Measurements from ENCODE around the gene PRRT4. TPM values are rescaled to one million over a fixed set of nuclear protein-coding genes. Genes with fewer than 3 reads are reported as not detected.
A peak's percentile ranks its signal among the peaks of the same experiment; 100 is the strongest.

PRRT4 gene
- total and polyA plus RNA-seq, 4 donors = 0.23 to 5.8 (median 0.28) TPM; not detected in 1

DNA sequence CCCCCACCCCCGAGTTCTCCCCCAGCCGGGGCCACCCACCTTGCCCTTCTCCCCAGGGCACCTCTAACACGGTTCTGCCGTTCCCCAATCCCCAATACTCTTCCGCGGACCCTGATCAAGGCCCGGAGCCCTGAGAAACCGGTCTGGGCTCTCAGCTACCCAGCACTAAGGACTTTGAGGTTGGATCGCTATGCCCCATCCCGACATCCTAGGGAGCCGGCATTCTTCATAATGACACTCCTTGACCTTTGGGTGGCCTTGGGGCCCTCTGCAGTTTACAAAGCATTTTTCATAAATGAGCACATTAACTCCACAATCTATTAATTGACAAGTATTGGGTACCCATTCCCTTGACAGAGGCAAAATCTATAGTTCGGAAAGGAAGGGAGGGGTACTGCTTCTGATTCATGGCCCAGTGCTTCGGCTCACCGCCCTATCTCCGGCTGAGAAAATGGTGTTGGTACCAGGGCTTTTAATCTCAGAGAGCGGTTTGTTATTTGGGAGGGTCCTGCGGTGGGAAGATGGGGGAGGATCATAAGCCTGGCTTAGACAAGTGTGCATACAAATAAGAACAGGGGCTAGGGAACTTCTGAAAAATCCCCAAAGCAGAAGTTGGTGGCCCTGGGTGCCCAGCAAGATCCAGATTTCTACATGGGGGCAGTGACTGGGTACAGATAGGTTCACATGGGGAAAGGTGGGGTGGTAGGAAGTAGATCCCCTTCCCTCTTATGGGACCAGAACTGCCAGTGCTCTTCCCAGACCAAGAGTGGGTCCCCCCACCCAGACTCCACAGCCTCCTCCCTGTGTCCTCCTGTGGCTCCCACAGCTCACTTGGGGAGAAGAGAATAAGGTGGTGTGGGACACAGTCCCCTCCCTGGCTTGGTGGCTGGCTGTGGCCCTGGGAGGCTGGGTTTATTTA is 45.1 kb upstream of the PRRT4 start:
- Histone ChIP-seq H3K4me3 (ENCODE audit: low read length in 2 of 2) (peak overlapping the region in 1 of 2 donors; percentile 31), H3K27me3 (ENCODE audit: control insufficient read depth in 1 of 2, insufficient read depth in 2 of 2, low read length in 1 of 2) (no peaks in the 10 kb centered on the region), H3K36me3 (ENCODE audit: control insufficient read depth in 1 of 2, insufficient read depth in 2 of 2, low read length in 1 of 2) (no peaks in the 10 kb centered on the region), H3K9me3 (ENCODE audit: control insufficient read depth, low read length) (no peaks in the 10 kb centered on the region), H3K4me1 (ENCODE audit: control insufficient read depth in 1 of 2, insufficient read depth in 2 of 2, low read length in 2 of 2) (no peaks in the 10 kb centered on the region), H3K27ac (ENCODE audit: low read depth in 1 of 2, low read length in 2 of 2) (no peak overlapping the region)
- intact Hi-C loops (cut with DNase I) = no loop called here
- 53 to 67% methylated on average over 15 to 17 of the region's 17 CpGs for WGBS, 2 donors
- DNase-seq (peak in 1 of 2 donors; percentile 40), ATAC-seq (ENCODE audit: low FRiP score) (no peak)

DNA sequence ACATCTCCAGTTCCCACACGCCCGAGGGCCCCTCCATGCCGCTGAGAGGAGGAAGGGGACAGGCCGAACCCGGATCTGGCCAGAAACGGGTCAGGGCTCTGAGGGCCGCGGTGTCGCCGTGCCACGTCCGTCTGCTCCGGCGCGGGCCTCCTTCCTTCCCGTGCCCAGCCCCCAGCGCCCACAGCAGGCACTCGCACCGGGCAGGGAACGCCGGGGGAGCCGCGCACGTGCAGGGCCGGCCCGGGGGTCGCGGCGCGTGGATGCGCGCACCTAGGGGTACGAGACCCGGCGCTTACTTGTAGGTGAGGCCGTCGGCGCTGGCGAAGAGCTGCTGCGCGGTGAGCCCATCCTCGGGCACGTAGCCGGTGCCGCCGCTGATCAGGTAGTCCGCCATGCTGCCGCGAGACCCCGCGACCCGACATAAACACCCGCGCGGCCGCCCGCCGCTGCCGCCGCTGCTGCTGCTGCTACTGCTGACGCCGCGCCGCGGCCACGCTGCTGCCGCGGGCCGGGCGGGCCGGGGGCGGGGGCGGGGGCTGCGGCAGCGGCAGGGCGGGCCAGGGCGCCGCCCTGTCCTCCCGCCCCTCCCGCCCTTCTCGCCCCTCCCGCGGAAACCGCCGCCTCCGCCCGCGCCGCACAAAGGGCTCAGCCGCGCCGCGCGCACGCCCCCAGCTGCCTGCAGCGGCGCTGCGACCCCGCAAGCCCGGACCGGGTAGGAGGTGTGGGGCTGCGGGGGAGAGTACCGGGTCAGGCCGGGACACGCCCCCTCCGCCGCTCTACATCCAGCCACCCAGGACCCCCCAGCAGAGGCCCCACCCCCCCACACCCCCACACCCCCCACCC is 44.2 kb upstream of the PRRT4 start:
- no peak overlapping the region for H3K27ac ChIP-seq (ENCODE audit: low read depth in 1 of 2, low read length in 2 of 2)
- H3K9me3 ChIP-seq (ENCODE audit: control insufficient read depth, low read length) = no peaks in the 10 kb centered on the region
- intact Hi-C loops (cut with DNase I) = no loop called here
- DNase-seq (peak; percentile 62 to 87), ATAC-seq (ENCODE audit: low FRiP score) (no peak)
- H3K27me3 ChIP-seq (ENCODE audit: control insufficient read depth in 1 of 2, insufficient read depth in 2 of 2, low read length in 1 of 2) = no peaks in the 10 kb centered on the region
- no peaks in the 10 kb centered on the region for H3K4me1 ChIP-seq (ENCODE audit: control insufficient read depth in 1 of 2, insufficient read depth in 2 of 2, low read length in 2 of 2)
- 0 to 1% methylated on average over 70 to 107 of the region's 107 CpGs for WGBS, 2 donors
- peak overlapping the region; percentile 7 to 31 for H3K4me3 ChIP-seq (ENCODE audit: low read length in 2 of 2)
- H3K36me3 ChIP-seq (ENCODE audit: control insufficient read depth in 1 of 2, insufficient read depth in 2 of 2, low read length in 1 of 2) = peaks cover 0 to 1% of the 10 kb centered on the region in 2 donors

DNA sequence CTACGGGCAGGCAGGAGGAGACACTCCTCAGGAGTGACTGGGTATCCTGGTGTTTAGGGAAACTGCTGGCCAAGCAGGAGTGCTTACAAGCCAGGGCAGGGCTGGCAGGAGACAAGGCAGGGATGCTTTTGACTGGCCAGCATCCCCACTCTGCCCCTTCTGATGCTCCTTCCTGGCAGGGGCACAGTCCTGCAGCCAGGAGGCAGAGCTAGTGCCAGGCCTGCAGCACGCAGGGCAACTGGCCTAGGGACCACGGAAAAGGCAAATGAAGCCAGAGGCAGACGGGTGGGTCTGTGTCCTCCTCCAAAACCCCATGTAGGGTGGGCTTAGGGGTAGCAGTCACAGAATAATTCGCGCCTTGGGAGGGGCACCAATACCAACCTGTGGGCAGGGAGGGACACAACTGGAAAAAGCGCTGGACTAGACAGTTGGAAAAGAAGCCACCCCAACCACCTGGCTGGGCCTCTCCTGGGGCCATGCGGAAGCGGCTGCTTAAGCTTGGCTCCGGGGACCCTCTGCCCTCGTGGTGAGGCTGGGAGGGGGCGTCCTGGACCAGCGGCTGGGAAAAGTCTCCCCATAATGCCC is 43.5 kb upstream of the PRRT4 start:
- Histone ChIP-seq H3K27me3 (ENCODE audit: control insufficient read depth in 1 of 2, insufficient read depth in 2 of 2, low read length in 1 of 2) (no peaks in the 10 kb centered on the region), H3K9me3 (ENCODE audit: control insufficient read depth, low read length) (no peaks in the 10 kb centered on the region), H3K27ac (ENCODE audit: low read depth in 1 of 2, low read length in 2 of 2) (no peak overlapping the region), H3K4me1 (ENCODE audit: control insufficient read depth in 1 of 2, insufficient read depth in 2 of 2, low read length in 2 of 2) (no peaks in the 10 kb centered on the region), H3K36me3 (ENCODE audit: control insufficient read depth in 1 of 2, insufficient read depth in 2 of 2, low read length in 1 of 2) (peaks cover 0 to 1% of the 10 kb centered on the region in 2 donors), H3K4me3 (ENCODE audit: low read length in 2 of 2) (peak overlapping the region; percentile 7 to 31)
- intact Hi-C loops (cut with DNase I) = no loop called here
- 32 to 33% methylated on average over 13 of the region's 13 CpGs for WGBS, 2 donors
- peak; percentile 28 to 43 for DNase-seq
- no peak for ATAC-seq (ENCODE audit: low FRiP score)

DNA sequence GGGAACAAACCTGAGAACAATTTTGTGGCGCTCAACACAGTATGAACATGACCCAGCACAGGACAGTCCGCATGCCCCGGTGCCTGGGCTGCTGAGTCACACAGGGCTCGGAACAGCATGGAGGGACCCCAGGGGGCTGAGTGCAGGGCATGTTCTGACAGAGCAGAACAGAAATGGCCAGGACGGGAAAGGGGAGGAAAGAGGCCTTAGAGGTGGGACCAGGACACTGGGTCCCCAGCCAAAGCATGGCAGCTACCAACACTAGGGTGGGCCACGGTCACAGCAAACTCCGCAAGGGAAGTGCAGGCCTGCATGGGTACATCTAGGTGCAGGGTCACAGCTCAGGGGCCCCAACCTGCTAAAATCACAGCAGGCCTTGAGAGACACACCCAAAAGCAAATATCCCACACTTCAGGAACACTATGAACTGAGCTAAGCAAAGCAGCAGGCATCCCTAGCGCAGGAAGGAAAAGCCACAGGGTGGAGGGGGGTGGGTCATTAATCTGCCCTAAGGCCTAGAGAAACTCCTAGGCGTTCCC is 42.7 kb upstream of the PRRT4 start:
- H3K27me3 ChIP-seq (ENCODE audit: control insufficient read depth in 1 of 2, insufficient read depth in 2 of 2, low read length in 1 of 2) = no peaks in the 10 kb centered on the region
- no peak overlapping the region for H3K4me3 ChIP-seq (ENCODE audit: low read length in 2 of 2)
- DNase-seq (peak in 1 of 2 donors; percentile 32), ATAC-seq (ENCODE audit: low FRiP score) (no peak)
- WGBS, 2 donors = 90 to 94% methylated on average over 9 of the region's 9 CpGs
- H3K9me3 ChIP-seq (ENCODE audit: control insufficient read depth, low read length) = no peaks in the 10 kb centered on the region
- H3K27ac ChIP-seq (ENCODE audit: low read depth in 1 of 2, low read length in 2 of 2) = no peak overlapping the region
- H3K36me3 ChIP-seq (ENCODE audit: control insufficient read depth in 1 of 2, insufficient read depth in 2 of 2, low read length in 1 of 2) = peaks cover 0 to 1% of the 10 kb centered on the region in 2 donors
- no peaks in the 10 kb centered on the region for H3K4me1 ChIP-seq (ENCODE audit: control insufficient read depth in 1 of 2, insufficient read depth in 2 of 2, low read length in 2 of 2)
- intact Hi-C loops (cut with DNase I) = no loop called here

DNA sequence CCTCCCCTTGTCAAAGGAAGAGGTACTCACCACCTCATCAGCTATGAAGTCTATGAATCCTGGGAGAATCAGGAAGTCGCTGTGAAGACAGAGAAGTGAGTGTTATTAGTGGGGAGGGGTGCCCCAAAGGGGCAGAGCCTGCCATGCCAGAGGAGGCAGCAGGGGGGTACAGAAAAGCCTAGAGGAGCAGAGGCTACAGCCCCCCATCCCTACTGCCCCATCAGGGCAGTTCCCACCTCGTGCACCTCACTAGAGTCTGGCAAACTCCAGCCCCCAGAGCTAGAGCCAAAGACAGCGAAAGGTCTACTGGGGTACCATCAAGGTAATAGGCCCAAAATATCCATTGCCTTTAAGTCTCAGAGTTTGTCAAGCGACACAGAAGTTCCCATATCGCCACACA is 42.2 kb upstream of the PRRT4 start:
- Histone ChIP-seq H3K4me1 (ENCODE audit: control insufficient read depth in 1 of 2, insufficient read depth in 2 of 2, low read length in 2 of 2) (no peaks in the 10 kb centered on the region), H3K36me3 (ENCODE audit: control insufficient read depth in 1 of 2, insufficient read depth in 2 of 2, low read length in 1 of 2) (peaks cover 0 to 1% of the 10 kb centered on the region in 2 donors), H3K4me3 (ENCODE audit: low read length in 2 of 2) (no peak overlapping the region), H3K27ac (ENCODE audit: low read depth in 1 of 2, low read length in 2 of 2) (no peak overlapping the region), H3K27me3 (ENCODE audit: control insufficient read depth in 1 of 2, insufficient read depth in 2 of 2, low read length in 1 of 2) (no peaks in the 10 kb centered on the region), H3K9me3 (ENCODE audit: control insufficient read depth, low read length) (no peaks in the 10 kb centered on the region)
- peak in 1 of 2 donors; percentile 20 for DNase-seq
- intact Hi-C loops (cut with DNase I) = no loop called here
- 88 to 91% methylated on average over 5 of the region's 5 CpGs for WGBS, 2 donors
- ATAC-seq (ENCODE audit: low FRiP score) = no peak

DNA sequence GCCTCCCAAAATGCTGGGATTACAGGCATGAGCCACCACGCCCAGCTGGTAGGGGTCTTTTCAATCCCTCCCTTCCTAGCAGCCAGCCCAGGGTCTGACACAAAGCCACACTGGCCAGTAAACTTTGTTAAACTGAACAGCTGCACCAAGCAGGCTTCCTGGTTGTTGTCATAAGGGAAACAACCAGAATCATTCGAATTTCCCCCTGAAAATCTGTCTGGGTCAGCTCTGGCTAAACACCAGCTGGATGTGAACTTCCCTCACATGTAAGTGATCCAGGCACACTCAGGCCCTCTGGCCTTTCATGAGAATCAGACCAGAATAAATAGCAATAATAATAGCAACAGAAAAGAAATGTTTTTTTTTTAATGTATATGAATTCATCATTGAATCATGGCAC is 40.9 kb upstream of the PRRT4 start:
- DNase-seq (no peak), ATAC-seq (ENCODE audit: low FRiP score) (no peak)
- no peak overlapping the region for H3K27ac ChIP-seq (ENCODE audit: low read depth in 1 of 2, low read length in 2 of 2)
- no peaks in the 10 kb centered on the region for H3K27me3 ChIP-seq (ENCODE audit: control insufficient read depth in 1 of 2, insufficient read depth in 2 of 2, low read length in 1 of 2)
- no peaks in the 10 kb centered on the region for H3K9me3 ChIP-seq (ENCODE audit: control insufficient read depth, low read length)
- 79 to 82% methylated on average over 2 of the region's 2 CpGs for WGBS, 2 donors
- no peak overlapping the region for H3K4me3 ChIP-seq (ENCODE audit: low read length in 2 of 2)
- peaks cover 0 to 3% of the 10 kb centered on the region in 2 donors for H3K36me3 ChIP-seq (ENCODE audit: control insufficient read depth in 1 of 2, insufficient read depth in 2 of 2, low read length in 1 of 2)
- intact Hi-C loops (cut with DNase I) = no loop called here
- no peaks in the 10 kb centered on the region for H3K4me1 ChIP-seq (ENCODE audit: control insufficient read depth in 1 of 2, insufficient read depth in 2 of 2, low read length in 2 of 2)

DNA sequence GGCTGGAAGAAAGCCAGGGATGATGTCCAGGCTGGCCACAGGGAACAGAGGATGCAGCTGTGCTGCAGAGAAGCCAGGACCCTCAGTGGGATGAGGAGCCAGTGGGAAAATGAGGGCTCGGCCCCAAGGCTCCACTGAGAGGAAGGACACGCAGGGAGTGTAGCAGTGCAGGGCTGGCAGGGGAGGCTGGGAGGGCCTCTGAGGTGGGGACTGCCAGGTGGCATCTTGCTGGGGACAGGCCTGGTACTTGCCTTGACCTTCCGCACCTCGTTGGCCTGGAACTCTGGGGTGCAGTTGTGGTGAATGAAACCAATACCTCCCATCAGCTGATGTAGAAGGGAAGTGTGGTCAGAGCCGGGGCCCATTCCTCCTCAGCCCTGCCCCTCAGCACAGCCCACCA is 39.1 kb upstream of the PRRT4 start:
- H3K27ac ChIP-seq (ENCODE audit: low read depth in 1 of 2, low read length in 2 of 2) = no peak overlapping the region
- H3K4me1 ChIP-seq (ENCODE audit: control insufficient read depth in 1 of 2, insufficient read depth in 2 of 2, low read length in 2 of 2) = no peaks in the 10 kb centered on the region
- intact Hi-C loops (cut with DNase I) = no loop called here
- no peak overlapping the region for H3K4me3 ChIP-seq (ENCODE audit: low read length in 2 of 2)
- no peaks in the 10 kb centered on the region for H3K9me3 ChIP-seq (ENCODE audit: control insufficient read depth, low read length)
- H3K27me3 ChIP-seq (ENCODE audit: control insufficient read depth in 1 of 2, insufficient read depth in 2 of 2, low read length in 1 of 2) = no peaks in the 10 kb centered on the region
- H3K36me3 ChIP-seq (ENCODE audit: control insufficient read depth in 1 of 2, insufficient read depth in 2 of 2, low read length in 1 of 2) = peaks cover 0 to 3% of the 10 kb centered on the region in 2 donors
- ATAC-seq (ENCODE audit: low FRiP score) (no peak), DNase-seq (no peak)
- WGBS, 2 donors = 84 to 88% methylated on average over 5 of the region's 5 CpGs

DNA sequence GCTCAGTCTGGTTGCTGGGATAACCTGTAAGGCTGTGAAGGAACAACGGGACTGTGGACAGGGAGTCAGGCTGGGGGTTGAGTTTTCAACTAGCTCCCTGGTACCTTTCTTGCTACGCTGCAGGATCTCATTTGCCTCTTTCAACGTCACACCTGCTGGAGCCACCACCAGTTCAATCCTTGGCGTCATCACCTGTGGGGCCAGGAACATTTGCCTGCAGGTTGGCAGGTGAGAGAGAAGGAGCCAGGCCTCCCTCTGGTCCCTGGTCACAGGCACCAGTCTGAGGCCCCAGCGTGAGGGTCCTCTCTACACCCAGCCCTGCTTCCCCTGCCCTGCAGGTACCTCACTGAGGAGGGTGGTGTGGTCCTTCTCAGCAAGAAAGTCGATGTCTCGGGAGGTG is 38.5 kb upstream of the PRRT4 start:
- 92 to 95% methylated on average over 7 of the region's 7 CpGs for WGBS, 2 donors
- Histone ChIP-seq H3K4me1 (ENCODE audit: control insufficient read depth in 1 of 2, insufficient read depth in 2 of 2, low read length in 2 of 2) (no peaks in the 10 kb centered on the region), H3K4me3 (ENCODE audit: low read length in 2 of 2) (no peak overlapping the region), H3K36me3 (ENCODE audit: control insufficient read depth in 1 of 2, insufficient read depth in 2 of 2, low read length in 1 of 2) (peaks cover 0 to 3% of the 10 kb centered on the region in 2 donors), H3K27ac (ENCODE audit: low read depth in 1 of 2, low read length in 2 of 2) (no peak overlapping the region), H3K27me3 (ENCODE audit: control insufficient read depth in 1 of 2, insufficient read depth in 2 of 2, low read length in 1 of 2) (no peaks in the 10 kb centered on the region), H3K9me3 (ENCODE audit: control insufficient read depth, low read length) (no peaks in the 10 kb centered on the region)
- ATAC-seq (ENCODE audit: low FRiP score) = no peak
- intact Hi-C loops (cut with DNase I) = loop anchor here in 1 of 2 donors (2.0 kb wide), 1 partner anchor 25 kb away; no protein-coding TSS in a partner anchor
- peak in 1 of 2 donors; percentile 13 for DNase-seq
